ENCODE results near the gene PHF23. TPM values are rescaled to one million over a fixed set of nuclear protein-coding genes. Genes with fewer than 3 reads are reported as not detected.

The PHF23 gene
- total RNA-seq, 1 experiment from 2014 or later, result 45.8 TPM

- TF ChIP-seq ELF4 (CRISPR knock-in tag; IDR thresholded peaks at IDR 0.05; ENCODE audit: low read depth) (0 out of 2 replicates have a peak, but pooled peaks have one; percentile 55), ZBTB43 (CRISPR knock-in tag; IDR thresholded peaks at IDR 0.05) (no peak), IRF2 (CRISPR knock-in tag; IDR thresholded peaks at IDR 0.05; ENCODE audit: borderline replicate concordance, low read depth) (no peak), MXD4 (CRISPR knock-in tag; IDR thresholded peaks at IDR 0.05; ENCODE audit: borderline replicate concordance) (no peak), ATF6 (CRISPR knock-in tag; IDR thresholded peaks at IDR 0.05) (no peak), MYBL2 (CRISPR knock-in tag; IDR thresholded peaks at IDR 0.05) (no peak), USF2 (CRISPR knock-in tag; IDR thresholded peaks at IDR 0.05) (peak; percentile 67), PREB (CRISPR knock-in tag; IDR thresholded peaks at IDR 0.05; ENCODE audit: borderline replicate concordance) (no peak), IRF1 (CRISPR knock-in tag; IDR thresholded peaks at IDR 0.05) (no peak), MAX (CRISPR knock-in tag; IDR thresholded peaks at IDR 0.05) (peak; percentile 6; the same call in 1 of the 2 replicates), E2F5 (CRISPR knock-in tag; IDR thresholded peaks at IDR 0.05) (peak; percentile 82), ETV6 (CRISPR knock-in tag; IDR thresholded peaks at IDR 0.05) (peak; percentile 44; the same call in 1 of the 2 replicates), AFF4 (CRISPR knock-in tag; IDR thresholded peaks at IDR 0.05; ENCODE audit: borderline replicate concordance) (no peak), ZSCAN18 (CRISPR knock-in tag; IDR thresholded peaks at IDR 0.05) (no peak), MLX (CRISPR knock-in tag; IDR thresholded peaks at IDR 0.05) (no peak), ZNF396 (CRISPR knock-in tag; IDR thresholded peaks at IDR 0.05; ENCODE audit: borderline replicate concordance) (no peak), EMX1 (CRISPR knock-in tag; IDR thresholded peaks at IDR 0.05) (no peak), NFYB (CRISPR knock-in tag; conservative IDR thresholded peaks at IDR 0.05; ENCODE audit: low read depth) (no peak), ZNF138 (CRISPR knock-in tag; conservative IDR thresholded peaks at IDR 0.05) (no peak), ERG (CRISPR knock-in tag; IDR thresholded peaks at IDR 0.05) (no peak), ZNF232 (CRISPR knock-in tag; IDR thresholded peaks at IDR 0.05) (0 out of 2 replicates have a peak, but pooled peaks have one; percentile 16)
Observed at GRCh38 chr17:7281074-7281952, 42.1 kb upstream of the PHF23 start, which contains the start of gene SLC2A4 (continued).
